ENCODE measurements around the gene PRDX6.

The PRDX6 gene

DNA sequence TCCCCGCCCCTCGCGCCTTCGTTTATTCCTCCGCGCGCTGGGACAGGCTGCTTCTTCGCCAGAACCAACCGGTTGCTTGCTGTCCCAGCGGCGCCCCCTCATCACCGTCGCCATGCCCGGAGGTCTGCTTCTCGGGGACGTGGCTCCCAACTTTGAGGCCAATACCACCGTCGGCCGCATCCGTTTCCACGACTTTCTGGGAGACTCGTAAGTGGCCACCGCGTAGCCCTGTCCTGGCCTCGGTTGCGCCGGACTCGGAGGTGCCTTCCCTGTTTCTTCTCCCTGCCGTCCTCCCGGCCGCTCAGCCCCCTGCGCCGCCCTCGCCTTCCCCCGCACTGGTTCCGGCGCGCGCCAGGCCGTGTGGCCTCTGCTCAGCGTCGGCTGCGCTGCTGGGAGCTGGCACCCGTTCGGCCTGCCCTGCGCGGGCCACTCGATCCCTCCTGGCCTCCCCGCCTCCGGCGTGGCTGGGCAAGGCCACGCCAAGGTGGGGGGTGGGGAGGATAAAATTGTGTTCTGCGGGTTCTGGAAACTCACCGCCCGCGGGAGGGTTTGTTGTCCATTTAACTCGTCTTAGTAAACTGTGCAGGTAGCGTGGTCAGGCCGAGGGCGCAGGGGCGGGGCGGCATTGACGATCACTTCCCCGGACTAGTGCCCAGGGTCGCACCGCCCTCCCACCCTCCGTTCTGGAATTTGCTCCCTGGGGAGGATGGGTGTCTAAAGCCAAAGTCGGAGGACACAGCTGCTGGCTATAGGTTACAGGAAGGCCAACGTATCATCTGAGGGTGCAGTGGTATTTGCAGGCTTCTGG lies at the start of gene PRDX6:
TSS of gene PRDX6 (plus strand) at position 50 of the 808 bp plus-strand sequence. CDS start at position 113, 63 bp downstream.
- H3F3A ChIP-seq (ENCODE audit: insufficient read depth, low read length): peaks cover 4% of the 10 kb centered on the region; the same call in 1 of the 2 replicates
- no peak for TF ChIP-seq EZH2phosphoT487 (IDR thresholded peaks at IDR 0.05; ENCODE audit: low read length)
- no peak for TF ChIP-seq EZH2 (optimal IDR thresholded peaks at IDR 0.05; ENCODE audit: low read depth, low read length)
- TF ChIP-seq, protein P1, sequence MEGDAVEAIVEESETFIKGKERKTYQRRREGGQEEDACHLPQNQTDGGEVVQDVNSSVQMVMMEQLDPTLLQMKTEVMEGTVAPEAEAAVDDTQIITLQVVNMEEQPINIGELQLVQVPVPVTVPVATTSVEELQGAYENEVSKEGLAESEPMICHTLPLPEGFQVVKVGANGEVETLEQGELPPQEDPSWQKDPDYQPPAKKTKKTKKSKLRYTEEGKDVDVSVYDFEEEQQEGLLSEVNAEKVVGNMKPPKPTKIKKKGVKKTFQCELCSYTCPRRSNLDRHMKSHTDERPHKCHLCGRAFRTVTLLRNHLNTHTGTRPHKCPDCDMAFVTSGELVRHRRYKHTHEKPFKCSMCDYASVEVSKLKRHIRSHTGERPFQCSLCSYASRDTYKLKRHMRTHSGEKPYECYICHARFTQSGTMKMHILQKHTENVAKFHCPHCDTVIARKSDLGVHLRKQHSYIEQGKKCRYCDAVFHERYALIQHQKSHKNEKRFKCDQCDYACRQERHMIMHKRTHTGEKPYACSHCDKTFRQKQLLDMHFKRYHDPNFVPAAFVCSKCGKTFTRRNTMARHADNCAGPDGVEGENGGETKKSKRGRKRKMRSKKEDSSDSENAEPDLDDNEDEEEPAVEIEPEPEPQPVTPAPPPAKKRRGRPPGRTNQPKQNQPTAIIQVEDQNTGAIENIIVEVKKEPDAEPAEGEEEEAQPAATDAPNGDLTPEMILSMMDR (IDR thresholded peaks at IDR 0.05; ENCODE audit: low read length): no peak
- H3K9ac ChIP-seq (ENCODE audit: low read length): peak within 1 kb of the TSS; percentile 82
- H2AFZ ChIP-seq (ENCODE audit: low read length): peak within 1 kb of the TSS; percentile 99
- H3K27ac ChIP-seq (ENCODE audit: low read length): peak within 1 kb of the TSS; percentile 69
- peak within 1 kb of the TSS; percentile 95 for H3K4me3 ChIP-seq (ENCODE audit: low read length)
- no peaks in the 10 kb centered on the region for H4K20me1 ChIP-seq (ENCODE audit: insufficient read depth, low read length)
- peak within 1 kb of the TSS; percentile 83 for H3K4me2 ChIP-seq (ENCODE audit: low read depth, low read length)
- H3K27me3 ChIP-seq (replicated peaks; ENCODE audit: insufficient read depth, low read length): no peaks in the 10 kb centered on the region
- H3K79me2 ChIP-seq (ENCODE audit: low read length): peaks cover 37% of the 10 kb centered on the region
- H3K36me3 ChIP-seq (replicated peaks; ENCODE audit: insufficient read depth, low read length): no peaks in the 10 kb centered on the region
- DNase-seq: peak; percentile 56
- no peaks in the 10 kb centered on the region for H3K9me3 ChIP-seq (replicated peaks; ENCODE audit: insufficient read depth, low read length)
- H3K4me1 ChIP-seq (ENCODE audit: low read length): peaks cover 33% of the 10 kb centered on the region
- no peaks in the 10 kb centered on the region for H3K9me2 ChIP-seq (replicated peaks; ENCODE audit: insufficient read depth, low read length)

- Histone ChIP-seq H3K36me3 (replicated peaks; ENCODE audit: insufficient read depth, low read length) (no peaks in the 10 kb centered on the region), H3K27me3 (replicated peaks; ENCODE audit: insufficient read depth, low read length) (no peaks in the 10 kb centered on the region), H3K4me3 (ENCODE audit: low read length) (peak overlapping the region; percentile 36), H3K9ac (ENCODE audit: low read length) (peak overlapping the region; percentile 26; the same call in 1 of the 2 replicates), H3K9me3 (replicated peaks; ENCODE audit: insufficient read depth, low read length) (no peaks in the 10 kb centered on the region), H3K9me2 (replicated peaks; ENCODE audit: insufficient read depth, low read length) (no peaks in the 10 kb centered on the region), H4K20me1 (ENCODE audit: insufficient read depth, low read length) (no peaks in the 10 kb centered on the region), H3K27ac (ENCODE audit: low read length) (peak overlapping the region; percentile 46; the same call in 1 of the 2 replicates), H3F3A (ENCODE audit: insufficient read depth, low read length) (peaks cover 13% of the 10 kb centered on the region; the same call in 1 of the 2 replicates), H3K4me2 (ENCODE audit: low read depth, low read length) (peak overlapping the region; percentile 81), H2AFZ (ENCODE audit: low read length) (peak overlapping the region; percentile 70), H3K79me2 (ENCODE audit: low read length) (no peaks in the 10 kb centered on the region), H3K4me1 (ENCODE audit: low read length) (peaks cover 28% of the 10 kb centered on the region)
- TF ChIP-seq EZH2 (optimal IDR thresholded peaks at IDR 0.05; ENCODE audit: low read depth, low read length) (no peak), EZH2phosphoT487 (IDR thresholded peaks at IDR 0.05; ENCODE audit: low read length) (no peak)
- TF ChIP-seq, protein P1 (IDR thresholded peaks at IDR 0.05; ENCODE audit: low read length): peak; percentile 98
- DNase-seq: peak; percentile 78
These were observed 47.4 kb upstream of the PRDX6 start for GRCh38 chr1:173429471-173430402.

- Histone ChIP-seq H3K79me2 (ENCODE audit: low read length) (no peaks in the 10 kb centered on the region), H3K9me2 (replicated peaks; ENCODE audit: insufficient read depth, low read length) (no peaks in the 10 kb centered on the region), H3K4me2 (ENCODE audit: low read depth, low read length) (peak overlapping the region; percentile 81), H3K9me3 (replicated peaks; ENCODE audit: insufficient read depth, low read length) (no peaks in the 10 kb centered on the region), H3K9ac (ENCODE audit: low read length) (no peak overlapping the region), H3F3A (ENCODE audit: insufficient read depth, low read length) (peaks cover 13% of the 10 kb centered on the region; the same call in 1 of the 2 replicates), H4K20me1 (ENCODE audit: insufficient read depth, low read length) (no peaks in the 10 kb centered on the region), H2AFZ (ENCODE audit: low read length) (no peak overlapping the region), H3K4me1 (ENCODE audit: low read length) (peaks cover 28% of the 10 kb centered on the region), H3K27me3 (replicated peaks; ENCODE audit: insufficient read depth, low read length) (no peaks in the 10 kb centered on the region), H3K36me3 (replicated peaks; ENCODE audit: insufficient read depth, low read length) (no peaks in the 10 kb centered on the region), H3K4me3 (ENCODE audit: low read length) (no peak overlapping the region), H3K27ac (ENCODE audit: low read length) (peak overlapping the region; percentile 46; the same call in 1 of the 2 replicates)
- no peak for DNase-seq
- TF ChIP-seq, protein P1 (IDR thresholded peaks at IDR 0.05; ENCODE audit: low read length): no peak
- TF ChIP-seq EZH2phosphoT487 (IDR thresholded peaks at IDR 0.05; ENCODE audit: low read length) (no peak), EZH2 (optimal IDR thresholded peaks at IDR 0.05; ENCODE audit: low read depth, low read length) (no peak)
These were observed 46.3 kb upstream of the PRDX6 start for GRCh38 chr1:173430677-173431303.
